NAMALWA (cell line): ENCODE results near the gene TNS2.

Source experiments
- DNase-seq: peaks from one replicate; pipeline ENCODE4 v3.0.0-alpha.2; 2015; ENCODE audit warnings: low spot score

TNS2 gene

DNA sequence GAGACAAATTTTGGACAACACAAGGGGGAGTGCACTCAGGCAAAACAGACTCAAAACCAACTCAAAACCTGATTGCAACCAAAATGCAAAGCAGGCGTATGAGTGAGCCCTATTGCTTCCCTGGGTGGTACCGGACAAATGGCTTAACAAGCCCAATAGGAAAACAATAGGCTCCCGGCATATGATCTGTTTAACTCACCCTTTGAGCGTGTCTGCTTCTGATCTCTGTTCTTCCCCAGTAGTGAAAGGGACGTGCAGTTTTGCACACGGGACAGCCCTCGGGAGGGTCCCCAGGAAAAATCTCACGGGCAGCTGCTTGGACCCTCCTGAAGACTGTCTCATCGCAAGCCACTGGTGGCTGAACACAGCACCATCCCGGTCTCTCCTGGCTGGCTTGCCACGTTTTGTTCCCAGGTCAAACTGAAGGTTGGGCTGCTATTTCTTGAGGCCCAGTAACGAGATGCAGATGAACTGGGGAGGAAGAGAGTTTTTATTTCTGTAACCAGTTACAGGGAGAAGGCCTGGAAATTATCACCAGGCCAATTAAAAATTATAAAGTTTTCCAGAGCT lies 63.4 kb downstream of the TNS2 start:
- DNase-seq: no peak

DNA sequence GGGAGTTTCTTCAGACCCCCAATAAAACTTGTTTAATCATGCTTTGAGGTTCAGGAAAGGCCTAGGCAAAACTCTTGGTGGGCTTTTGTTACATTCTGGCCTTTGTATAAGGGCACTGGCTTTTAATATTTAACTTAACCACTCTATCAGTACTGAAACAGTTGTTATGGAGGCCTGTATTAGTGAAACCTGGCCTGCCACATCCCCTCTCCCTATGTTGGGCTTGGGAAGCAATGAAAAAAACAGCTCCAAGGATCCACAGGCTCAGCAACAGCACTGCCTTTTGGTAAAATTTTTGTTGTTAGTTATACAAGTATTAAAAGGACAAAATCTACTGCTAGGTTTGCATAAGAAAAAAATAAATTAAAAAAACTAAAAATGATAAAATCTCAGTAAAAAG lies 64.1 kb downstream of the TNS2 start:
- DNase-seq: no peak
